Rectal smooth muscle tissue (tissue), 1 donor: ENCODE measurements around the gene BANF2.

Experiments used
- H3K27ac ChIP-seq: one replicate; pipeline ENCODE4 v1.7.0; 2013; ENCODE audit warnings: low read depth, low read length, inconsistent platforms
- H3K27me3 ChIP-seq: one replicate; pipeline ENCODE4 v1.7.0; 2013; ENCODE audit warnings: low read length; ENCODE audit not compliant: control insufficient read depth, insufficient read depth
- H3K36me3 ChIP-seq: one replicate; pipeline ENCODE4 v1.7.0; 2013; ENCODE audit warnings: low read length; ENCODE audit not compliant: control insufficient read depth, insufficient read depth
- H3K4me1 ChIP-seq: one replicate; pipeline ENCODE4 v1.7.0; 2013; ENCODE audit warnings: low read length; ENCODE audit not compliant: control insufficient read depth, insufficient read depth
- H3K4me3 ChIP-seq: one replicate; pipeline ENCODE4 v1.7.0; 2013; ENCODE audit warnings: low read length
- H3K9ac ChIP-seq: one replicate; pipeline ENCODE4 v1.7.0; 2013; ENCODE audit warnings: low read length

Gene BANF2

GRCh38 chr20:17699931-17700351 lies at the start of gene BANF2:
TSS of gene BANF2 (plus strand) at chr20:17699966. CDS start at chr20:17725026, 25,060 bp downstream.
- Histone ChIP-seq H3K27me3 (no peaks in the 10 kb centered on the region), H3K36me3 (no peaks in the 10 kb centered on the region), H3K4me3 (no peak within 1 kb of the TSS), H3K27ac (no peak within 1 kb of the TSS), H3K4me1 (no peaks in the 10 kb centered on the region), H3K9ac (no peak within 1 kb of the TSS)

- Histone ChIP-seq H3K4me3 (no peak overlapping the region), H3K4me1 (peaks cover 8% of the 10 kb centered on the region), H3K27me3 (no peaks in the 10 kb centered on the region), H3K36me3 (no peaks in the 10 kb centered on the region), H3K27ac (no peak overlapping the region), H3K9ac (no peak overlapping the region)
Observed at GRCh38 chr20:17650301-17651128, 49.3 kb upstream of the BANF2 start.

GRCh38 chr20:17651129-17651759 lies 48.5 kb upstream of the BANF2 start:
- Histone ChIP-seq H3K4me1 (peaks cover 8% of the 10 kb centered on the region), H3K27ac (no peak overlapping the region), H3K9ac (no peak overlapping the region), H3K4me3 (no peak overlapping the region), H3K36me3 (no peaks in the 10 kb centered on the region), H3K27me3 (no peaks in the 10 kb centered on the region)

- no peaks in the 10 kb centered on the region for H3K36me3 ChIP-seq
- H3K27ac ChIP-seq = no peak overlapping the region
- no peaks in the 10 kb centered on the region for H3K27me3 ChIP-seq
- peaks cover 8% of the 10 kb centered on the region for H3K4me1 ChIP-seq
- H3K4me3 ChIP-seq = no peak overlapping the region
- H3K9ac ChIP-seq = no peak overlapping the region
Observed at GRCh38 chr20:17651760-17652388, 47.9 kb upstream of the BANF2 start.

- Histone ChIP-seq H3K27ac (no peak overlapping the region), H3K9ac (no peak overlapping the region), H3K36me3 (no peaks in the 10 kb centered on the region), H3K27me3 (no peaks in the 10 kb centered on the region), H3K4me3 (no peak overlapping the region), H3K4me1 (peaks cover 8% of the 10 kb centered on the region)
Observed at GRCh38 chr20:17652411-17652810, 47.4 kb upstream of the BANF2 start.

GRCh38 chr20:17653835-17654648 lies 45.7 kb upstream of the BANF2 start:
- peaks cover 11% of the 10 kb centered on the region for H3K36me3 ChIP-seq
- H3K27me3 ChIP-seq = no peaks in the 10 kb centered on the region
- peaks cover 8% of the 10 kb centered on the region for H3K4me1 ChIP-seq
- H3K9ac ChIP-seq = no peak overlapping the region
- H3K4me3 ChIP-seq = no peak overlapping the region
- H3K27ac ChIP-seq = no peak overlapping the region

GRCh38 chr20:17654649-17655285 lies 45.0 kb upstream of the BANF2 start:
- Histone ChIP-seq H3K36me3 (peaks cover 14% of the 10 kb centered on the region), H3K4me3 (no peak overlapping the region), H3K27me3 (no peaks in the 10 kb centered on the region), H3K4me1 (peaks cover 8% of the 10 kb centered on the region), H3K9ac (no peak overlapping the region), H3K27ac (no peak overlapping the region)

- Histone ChIP-seq H3K27ac (no peak overlapping the region), H3K36me3 (peaks cover 15% of the 10 kb centered on the region)
Observed at GRCh38 chr20:17655286-17655651, 44.5 kb upstream of the BANF2 start.

GRCh38 chr20:17655865-17656479 lies 43.8 kb upstream of the BANF2 start:
- Histone ChIP-seq H3K4me1 (peaks cover 4% of the 10 kb centered on the region), H3K9ac (no peak overlapping the region), H3K36me3 (peaks cover 15% of the 10 kb centered on the region), H3K27me3 (no peaks in the 10 kb centered on the region), H3K4me3 (no peak overlapping the region), H3K27ac (no peak overlapping the region)

More at GRCh38 chr20:17655286-17655651, 44.5 kb upstream of the BANF2 start:
- Histone ChIP-seq H3K4me3 (no peak overlapping the region), H3K27me3 (no peaks in the 10 kb centered on the region), H3K4me1 (peaks cover 8% of the 10 kb centered on the region), H3K9ac (no peak overlapping the region)

- no peak overlapping the region for H3K4me3 ChIP-seq
- H3K27me3 ChIP-seq = no peaks in the 10 kb centered on the region
- H3K9ac ChIP-seq = no peak overlapping the region
- no peaks in the 10 kb centered on the region for H3K4me1 ChIP-seq
- no peak overlapping the region for H3K27ac ChIP-seq
- peaks cover 15% of the 10 kb centered on the region for H3K36me3 ChIP-seq
Observed at GRCh38 chr20:17657079-17657825, 42.5 kb upstream of the BANF2 start.
